COLO668 (cell line): ENCODE results near the gene MAPT.

Experiments used
- DNase-seq: peaks from one replicate; lab custom pipeline; 2025; ENCODE audit not compliant: unreplicated experiment; lab: John Stamatoyannopoulos, UW

The MAPT gene

GRCh38 chr17:45969726-45970125, 75.4 kb downstream of the MAPT start:
- DNase-seq: no peak

GRCh38 chr17:45970659-45971058, 76.3 kb downstream of the MAPT start:
- no peak for DNase-seq

GRCh38 chr17:45971698-45972141, 77.4 kb downstream of the MAPT start:
- no peak for DNase-seq

GRCh38 chr17:45972531-45972930, 78.2 kb downstream of the MAPT start:
- DNase-seq: no peak

- DNase-seq: no peak
These were observed 78.9 kb downstream of the MAPT start for GRCh38 chr17:45973099-45973780.

DNA sequence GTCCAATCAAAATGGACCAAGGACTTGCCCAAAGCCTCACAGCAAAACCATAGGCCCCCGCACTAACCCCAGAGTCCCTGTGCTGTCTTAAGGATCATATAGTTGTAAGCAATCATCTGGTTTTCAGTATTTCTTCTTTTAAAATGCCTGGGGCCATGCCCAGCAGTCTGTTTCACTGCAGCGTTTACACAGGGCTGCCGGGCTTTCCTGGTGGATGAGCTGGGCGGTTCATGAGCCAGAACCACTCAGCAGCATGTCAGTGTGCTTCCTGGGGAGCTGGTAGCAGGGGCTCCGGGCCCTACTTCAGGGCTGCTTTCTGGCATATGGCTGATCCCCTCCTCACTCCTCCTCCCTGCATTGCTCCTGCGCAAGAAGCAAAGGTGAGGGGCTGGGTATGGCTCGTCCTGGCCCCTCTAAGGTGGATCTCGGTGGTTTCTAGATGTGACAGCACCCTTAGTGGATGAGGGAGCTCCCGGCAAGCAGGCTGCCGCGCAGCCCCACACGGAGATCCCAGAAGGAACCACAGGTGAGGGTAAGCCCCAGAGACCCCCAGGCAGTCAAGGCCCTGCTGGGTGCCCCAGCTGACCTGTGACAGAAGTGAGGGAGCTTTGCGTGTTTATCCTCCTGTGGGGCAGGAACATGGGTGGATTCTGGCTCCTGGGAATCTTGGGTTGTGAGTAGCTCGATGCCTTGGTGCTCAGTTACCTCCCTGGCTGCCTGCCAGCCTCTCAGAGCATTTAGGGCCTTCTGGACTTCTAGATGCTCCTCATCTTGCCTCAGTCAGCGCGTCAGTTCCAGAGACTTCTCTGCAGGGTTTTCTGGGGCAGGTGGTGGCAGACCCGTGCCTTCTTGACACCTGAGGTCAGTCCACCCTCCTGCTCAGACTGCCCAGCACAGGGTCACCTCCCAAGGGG, 79.8 kb downstream of the MAPT start:
- DNase-seq: no peak

DNA sequence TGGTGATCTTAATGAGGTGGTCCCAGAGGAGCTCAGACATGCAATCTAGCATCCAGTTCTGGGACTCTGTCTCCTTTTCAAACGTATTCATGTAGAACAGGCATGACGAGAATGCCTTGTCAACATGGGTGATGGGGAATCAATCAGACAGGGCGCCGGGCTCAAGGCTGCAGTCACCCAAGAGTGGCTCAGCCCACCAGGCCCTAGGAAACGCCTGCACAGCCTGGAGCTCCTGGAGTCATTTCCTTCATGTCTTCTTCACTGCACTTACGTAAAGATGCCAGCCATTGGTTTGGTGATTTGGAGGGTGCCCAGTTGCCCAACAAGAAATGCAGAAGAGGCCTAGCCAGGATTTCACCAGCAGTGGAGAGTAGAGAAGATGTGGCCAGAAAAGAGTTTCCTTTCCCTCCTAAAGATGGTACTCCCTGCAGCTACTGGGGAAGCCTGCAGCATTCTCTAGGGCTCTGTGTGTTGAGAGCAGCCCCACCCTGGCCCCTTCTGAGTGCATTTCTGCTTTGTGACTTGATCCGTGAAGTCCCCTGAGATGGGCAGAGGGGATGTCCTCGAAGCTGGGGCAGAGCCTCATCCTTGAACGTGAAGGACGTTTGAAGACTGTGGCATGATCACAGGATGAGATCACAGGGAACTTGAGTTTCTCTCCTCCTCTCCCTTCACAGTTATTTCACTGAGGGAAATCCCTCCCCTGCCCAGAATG, 80.7 kb downstream of the MAPT start:
- no peak for DNase-seq

- no peak for DNase-seq
These were observed 81.4 kb downstream of the MAPT start for GRCh38 chr17:45975640-45976295.

DNA sequence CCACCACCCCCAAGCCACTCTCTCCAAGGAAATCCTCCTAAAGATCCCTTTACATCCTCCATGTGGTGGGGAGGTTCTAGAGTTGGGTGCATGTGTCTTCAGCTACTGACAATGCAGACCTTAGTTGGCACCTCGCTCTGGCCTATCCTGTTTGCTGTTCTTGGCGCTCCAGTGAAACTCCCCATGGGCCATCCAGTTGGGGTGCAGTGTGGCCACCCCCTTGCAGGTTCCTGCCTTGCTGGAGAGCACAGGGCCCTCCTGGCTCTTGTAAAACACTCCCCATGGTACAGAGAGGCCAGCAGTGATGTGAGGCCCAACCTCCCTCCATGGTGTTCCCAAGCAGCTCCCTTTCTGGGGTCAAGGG, 82.0 kb downstream of the MAPT start:
- DNase-seq: no peak

DNA sequence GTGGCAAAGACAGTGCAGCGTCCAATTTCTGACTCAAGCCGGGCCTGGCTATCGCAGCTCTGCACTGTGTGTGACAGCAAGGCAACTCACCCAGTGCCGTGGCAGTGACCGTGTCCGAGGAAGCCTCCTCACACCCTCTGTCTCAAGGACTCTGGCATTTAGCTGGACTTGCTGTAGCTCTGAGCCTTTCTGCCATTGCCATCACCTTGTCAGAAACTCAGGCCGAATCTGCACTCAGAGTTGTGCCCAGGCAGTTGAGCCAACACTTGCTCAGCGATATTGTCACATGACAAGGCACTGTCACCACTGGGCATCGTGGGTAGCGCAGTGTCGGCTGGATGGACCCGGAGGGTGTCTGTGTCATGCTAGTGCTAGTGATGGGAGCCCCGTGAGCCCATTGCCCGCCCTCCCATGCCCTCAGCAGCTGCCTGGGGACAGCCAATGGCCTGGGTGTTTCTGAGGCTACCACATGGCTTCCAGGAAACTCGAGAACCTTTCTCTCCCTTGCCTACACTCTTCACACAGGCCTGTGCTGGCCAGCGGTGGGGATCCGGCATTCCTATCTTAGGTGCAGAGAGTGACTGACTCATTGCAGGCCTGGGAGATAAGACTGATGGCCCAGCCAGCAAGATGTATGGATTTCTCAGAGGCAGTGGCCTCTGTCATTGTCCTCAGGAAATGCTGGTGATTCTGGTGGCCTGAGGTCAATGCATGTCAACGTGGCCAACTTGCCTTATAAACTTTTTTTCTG, 82.6 kb downstream of the MAPT start:
- DNase-seq: no peak

GRCh38 chr17:45977506-45977824, 83.1 kb downstream of the MAPT start:
- no peak for DNase-seq

GRCh38 chr17:45977976-45978626, 83.7 kb downstream of the MAPT start:
- DNase-seq: no peak

GRCh38 chr17:45979137-45979536, 84.8 kb downstream of the MAPT start:
- DNase-seq: no peak

GRCh38 chr17:45980855-45981254, 86.5 kb downstream of the MAPT start:
- DNase-seq: no peak

GRCh38 chr17:45981306-45981705, 87.0 kb downstream of the MAPT start:
- no peak for DNase-seq

DNA sequence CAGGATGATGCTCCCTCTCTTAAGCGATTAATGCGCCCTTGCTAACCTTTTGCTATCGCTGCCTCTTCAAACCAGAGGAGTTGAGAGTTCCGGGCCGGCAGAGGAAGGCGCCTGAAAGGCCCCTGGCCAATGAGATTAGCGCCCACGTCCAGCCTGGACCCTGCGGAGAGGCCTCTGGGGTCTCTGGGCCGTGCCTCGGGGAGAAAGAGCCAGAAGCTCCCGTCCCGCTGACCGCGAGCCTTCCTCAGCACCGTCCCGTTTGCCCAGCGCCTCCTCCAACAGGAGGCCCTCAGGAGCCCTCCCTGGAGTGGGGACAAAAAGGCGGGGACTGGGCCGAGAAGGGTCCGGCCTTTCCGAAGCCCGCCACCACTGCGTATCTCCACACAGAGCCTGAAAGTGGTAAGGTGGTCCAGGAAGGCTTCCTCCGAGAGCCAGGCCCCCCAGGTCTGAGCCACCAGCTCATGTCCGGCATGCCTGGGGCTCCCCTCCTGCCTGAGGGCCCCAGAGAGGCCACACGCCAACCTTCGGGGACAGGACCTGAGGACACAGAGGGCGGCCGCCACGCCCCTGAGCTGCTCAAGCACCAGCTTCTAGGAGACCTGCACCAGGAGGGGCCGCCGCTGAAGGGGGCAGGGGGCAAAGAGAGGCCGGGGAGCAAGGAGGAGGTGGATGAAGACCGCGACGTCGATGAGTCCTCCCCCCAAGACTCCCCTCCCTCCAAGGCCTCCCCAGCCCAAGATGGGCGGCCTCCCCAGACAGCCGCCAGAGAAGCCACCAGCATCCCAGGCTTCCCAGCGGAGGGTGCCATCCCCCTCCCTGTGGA, 88.6 kb downstream of the MAPT start:
- DNase-seq: no peak

DNA sequence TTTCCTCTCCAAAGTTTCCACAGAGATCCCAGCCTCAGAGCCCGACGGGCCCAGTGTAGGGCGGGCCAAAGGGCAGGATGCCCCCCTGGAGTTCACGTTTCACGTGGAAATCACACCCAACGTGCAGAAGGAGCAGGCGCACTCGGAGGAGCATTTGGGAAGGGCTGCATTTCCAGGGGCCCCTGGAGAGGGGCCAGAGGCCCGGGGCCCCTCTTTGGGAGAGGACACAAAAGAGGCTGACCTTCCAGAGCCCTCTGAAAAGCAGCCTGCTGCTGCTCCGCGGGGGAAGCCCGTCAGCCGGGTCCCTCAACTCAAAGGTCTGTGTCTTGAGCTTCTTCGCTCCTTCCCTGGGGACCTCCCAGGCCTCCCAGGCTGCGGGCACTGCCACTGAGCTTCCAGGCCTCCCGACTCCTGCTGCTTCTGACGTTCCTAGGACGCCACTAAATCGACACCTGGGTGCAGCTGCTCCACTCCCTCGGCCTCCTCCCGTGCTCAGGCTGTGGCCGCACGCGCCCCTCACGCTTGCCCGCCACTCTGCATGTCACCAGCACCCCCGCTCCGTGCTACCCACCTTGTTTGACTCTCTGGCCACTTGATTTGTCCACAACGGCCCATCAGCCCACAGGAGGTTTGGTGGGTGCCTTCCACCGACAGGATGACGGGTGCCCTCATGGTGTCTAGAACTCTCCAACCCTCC, 89.4 kb downstream of the MAPT start:
- no peak for DNase-seq

DNA sequence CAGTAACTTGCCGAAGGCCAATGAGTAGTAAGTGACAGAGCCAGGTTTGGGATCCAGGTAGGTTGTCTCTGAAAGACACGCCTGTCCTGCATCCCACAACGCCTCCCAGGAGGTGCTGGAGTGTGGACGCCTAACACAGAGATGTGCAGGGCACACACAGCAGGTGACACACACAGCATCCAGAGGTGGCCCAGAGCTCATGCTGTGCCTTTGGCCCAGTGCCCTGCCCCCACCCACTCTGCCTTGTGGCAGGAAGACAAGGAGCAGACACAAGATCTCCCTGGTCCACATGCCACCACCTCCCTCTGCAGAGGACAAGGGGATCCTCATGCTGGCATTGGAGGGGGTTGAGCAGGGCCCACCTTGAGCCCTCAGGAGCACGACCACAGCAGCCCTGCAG, 90.0 kb downstream of the MAPT start:
- DNase-seq: no peak

GRCh38 chr17:45985447-45985846, 91.1 kb downstream of the MAPT start:
- no peak for DNase-seq
